ENCODE data around the gene LGALS8. TPM values are rescaled to one million over a fixed set of nuclear protein-coding genes. Genes with fewer than 3 reads are reported as not detected.

Gene LGALS8
- total RNA-seq, 1 experiment from 2014 or later = 47.9 TPM

DNA sequence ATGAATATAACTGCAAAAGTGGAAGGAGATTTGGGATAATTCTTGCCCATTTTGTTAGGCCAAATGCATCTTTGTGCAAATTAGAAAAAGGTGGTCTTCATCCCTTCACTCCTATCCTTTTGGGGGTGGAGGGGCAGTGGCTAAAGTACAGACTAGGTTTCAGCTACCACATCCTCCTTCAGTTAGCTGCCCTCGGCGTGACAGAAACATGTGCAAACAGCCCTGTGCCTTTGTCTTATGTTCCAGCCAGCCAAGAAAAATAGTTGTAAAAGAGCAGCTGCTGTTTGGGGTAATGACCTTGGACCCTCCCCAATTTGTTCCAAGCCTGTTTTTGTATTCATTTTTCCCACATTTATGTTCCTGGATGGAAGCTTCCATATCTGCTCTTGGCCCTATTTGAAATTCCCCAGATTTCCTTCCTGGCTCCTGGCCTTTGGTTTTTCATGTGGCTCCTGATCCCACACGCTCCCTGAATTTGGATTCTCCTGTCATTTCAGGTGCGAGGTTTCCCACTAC, 8.3 kb upstream of the LGALS8 start:
- peak; percentile 17 for DNase-seq
- intact Hi-C loops (cut with micrococcal nuclease) = no loop called here
- Histone ChIP-seq H3K4me2 (ENCODE audit: low read length) (peak overlapping the region; percentile 72), H2AFZ (ENCODE audit: low read length) (peak overlapping the region; percentile 64), H3K27me3 (ENCODE audit: low read length) (no peaks in the 10 kb centered on the region), H3K4me1 (ENCODE audit: insufficient read depth, low read length) (peaks cover 35% of the 10 kb centered on the region), H3K9me3 (ENCODE audit: low read length) (no peaks in the 10 kb centered on the region), H3K4me3 (ENCODE audit: low read length) (peak overlapping the region; percentile 37; the same call in 1 of the 2 replicates), H3K36me3 (ENCODE audit: low read depth, low read length) (no peaks in the 10 kb centered on the region), H3F3A (ENCODE audit: low read length, unreplicated experiment) (no peaks in the 10 kb centered on the region), H3K27ac (ENCODE audit: low read length) (0 out of 2 replicates have a peak overlapping the region, but pooled peaks have one; percentile 39), H4K20me1 (ENCODE audit: low read length) (no peaks in the 10 kb centered on the region), H3K9ac (ENCODE audit: low read length) (no peak overlapping the region), H3K79me2 (ENCODE audit: low read length) (no peaks in the 10 kb centered on the region), H3K9me2 (replicated peaks; ENCODE audit: low read length) (no peaks in the 10 kb centered on the region)
- POLR2A ChIA-PET (ENCODE audit: unreplicated experiment) = interaction anchor here (0.6 kb wide), 1 partner anchor 89 kb away, joined by 3 read pairs; no protein-coding TSS in a partner anchor
- TF ChIP-seq, protein P1, sequence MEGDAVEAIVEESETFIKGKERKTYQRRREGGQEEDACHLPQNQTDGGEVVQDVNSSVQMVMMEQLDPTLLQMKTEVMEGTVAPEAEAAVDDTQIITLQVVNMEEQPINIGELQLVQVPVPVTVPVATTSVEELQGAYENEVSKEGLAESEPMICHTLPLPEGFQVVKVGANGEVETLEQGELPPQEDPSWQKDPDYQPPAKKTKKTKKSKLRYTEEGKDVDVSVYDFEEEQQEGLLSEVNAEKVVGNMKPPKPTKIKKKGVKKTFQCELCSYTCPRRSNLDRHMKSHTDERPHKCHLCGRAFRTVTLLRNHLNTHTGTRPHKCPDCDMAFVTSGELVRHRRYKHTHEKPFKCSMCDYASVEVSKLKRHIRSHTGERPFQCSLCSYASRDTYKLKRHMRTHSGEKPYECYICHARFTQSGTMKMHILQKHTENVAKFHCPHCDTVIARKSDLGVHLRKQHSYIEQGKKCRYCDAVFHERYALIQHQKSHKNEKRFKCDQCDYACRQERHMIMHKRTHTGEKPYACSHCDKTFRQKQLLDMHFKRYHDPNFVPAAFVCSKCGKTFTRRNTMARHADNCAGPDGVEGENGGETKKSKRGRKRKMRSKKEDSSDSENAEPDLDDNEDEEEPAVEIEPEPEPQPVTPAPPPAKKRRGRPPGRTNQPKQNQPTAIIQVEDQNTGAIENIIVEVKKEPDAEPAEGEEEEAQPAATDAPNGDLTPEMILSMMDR (conservative IDR thresholded peaks at IDR 0.05; ENCODE audit: low read depth, low read length) = no peak
- TF ChIP-seq EZH2phosphoT487 (IDR thresholded peaks at IDR 0.05; ENCODE audit: borderline replicate concordance, low read length) (no peak), EZH2 (IDR thresholded peaks at IDR 0.05; ENCODE audit: low read length, unreplicated experiment) (no peak)
- no TSS peak for BruUV-seq (replicated peaks)
- CTCF ChIA-PET = no interaction called here
- peak; percentile 50 for ATAC-seq

DNA sequence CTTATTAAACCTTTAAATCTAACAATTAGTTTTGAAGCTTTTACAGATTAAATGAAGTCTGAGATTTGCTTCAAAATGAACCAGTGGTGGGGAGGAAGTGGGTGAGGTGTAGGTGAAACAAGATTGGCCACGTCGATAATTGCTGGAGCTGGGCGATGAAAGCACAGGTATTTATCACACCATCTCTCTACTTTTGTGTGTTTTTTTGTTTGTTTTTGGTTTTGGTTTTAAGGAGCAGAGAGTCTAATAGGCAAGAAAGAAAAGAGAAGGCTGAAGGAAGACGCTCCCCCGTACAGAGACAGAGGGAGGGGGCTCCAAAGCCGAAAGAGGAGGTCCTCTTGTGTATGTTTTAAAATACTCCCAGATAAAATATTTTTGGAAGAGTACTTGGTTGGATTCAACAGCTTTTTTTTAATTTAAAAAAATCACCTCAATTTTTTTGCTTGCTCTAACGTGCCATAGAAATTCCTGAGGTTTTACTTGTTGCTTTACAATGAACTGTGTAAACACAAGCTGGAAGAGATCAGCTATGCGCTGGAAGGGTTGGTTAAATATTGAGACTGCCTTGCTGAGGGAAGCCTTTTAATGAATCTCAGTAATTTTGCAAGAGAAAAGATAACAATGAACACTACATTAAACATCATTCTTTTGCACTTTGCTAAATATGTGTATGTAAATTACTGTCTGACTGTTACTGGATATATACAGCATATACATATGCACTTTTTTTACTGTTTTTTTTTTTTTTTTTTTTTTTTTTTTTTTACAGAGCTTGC, 6.7 kb upstream of the LGALS8 start:
- Histone ChIP-seq H3K4me3 (ENCODE audit: low read length) (peak overlapping the region; percentile 64), H3K27me3 (ENCODE audit: low read length) (no peaks in the 10 kb centered on the region), H3K4me1 (ENCODE audit: insufficient read depth, low read length) (peaks cover 35% of the 10 kb centered on the region), H3K4me2 (ENCODE audit: low read length) (peak overlapping the region; percentile 84), H4K20me1 (ENCODE audit: low read length) (no peaks in the 10 kb centered on the region), H3K36me3 (ENCODE audit: low read depth, low read length) (no peaks in the 10 kb centered on the region), H2AFZ (ENCODE audit: low read length) (peak overlapping the region; percentile 55), H3K9me2 (replicated peaks; ENCODE audit: low read length) (no peaks in the 10 kb centered on the region), H3F3A (ENCODE audit: low read length, unreplicated experiment) (no peaks in the 10 kb centered on the region), H3K27ac (ENCODE audit: low read length) (peak overlapping the region; percentile 64), H3K9ac (ENCODE audit: low read length) (peak overlapping the region; percentile 24; the same call in 1 of the 2 replicates), H3K79me2 (ENCODE audit: low read length) (no peaks in the 10 kb centered on the region), H3K9me3 (ENCODE audit: low read length) (no peaks in the 10 kb centered on the region)
- ChIA-PET CTCF (interaction anchor here (0.7 to 1.0 kb wide), 2 partner anchors 30 to 410 kb away, joined by 3 to 4 read pairs; no protein-coding TSS in a partner anchor), POLR2A (ENCODE audit: unreplicated experiment) (interaction anchor here (0.6 to 1.1 kb wide), 3 partner anchors 14 to 109 kb away, joined by 3 to 6 read pairs (median 3); no protein-coding TSS in a partner anchor)
- ATAC-seq (peak; percentile 94), DNase-seq (peak; percentile 75)
- intact Hi-C loops (cut with micrococcal nuclease) = no loop called here
- BruUV-seq (replicated peaks) = no TSS peak
- TF ChIP-seq, protein P1 (conservative IDR thresholded peaks at IDR 0.05; ENCODE audit: low read depth, low read length) = no peak
- no peak for TF ChIP-seq EZH2 (IDR thresholded peaks at IDR 0.05; ENCODE audit: low read length, unreplicated experiment)
- no peak for TF ChIP-seq EZH2phosphoT487 (IDR thresholded peaks at IDR 0.05; ENCODE audit: borderline replicate concordance, low read length)
